Mammary epithelial cell (primary cell): ENCODE measurements around the gene SLFNL1.

Experiments used
- EZH2 ChIP-seq: IDR thresholded peaks from 2 replicates; pipeline ENCODE4 v1.6.1; 2012; ENCODE audit warnings: low read length, inconsistent platforms, borderline replicate concordance
- TF ChIP-seq, protein P1 (sequence below), 2 donors: IDR thresholded peaks in 1 of 2; conservative IDR thresholded peaks in 1 of 2; 2 replicates each; pipeline ENCODE4 v1.5.1; 2011 to 2012; ENCODE audit warnings: inconsistent platforms in 2 of 2, low read length in 2 of 2, mild to moderate bottlenecking in 2 of 2, control low read depth in 1 of 2, low read depth in 1 of 2; ENCODE audit not compliant: insufficient read depth in 1 of 2; ENCODE audit errors: extremely low read depth in 1 of 2

GRCh38 chr1:41013796-41014195, 7.7 kb downstream of the SLFNL1 start:
- TF ChIP-seq, protein P1, sequence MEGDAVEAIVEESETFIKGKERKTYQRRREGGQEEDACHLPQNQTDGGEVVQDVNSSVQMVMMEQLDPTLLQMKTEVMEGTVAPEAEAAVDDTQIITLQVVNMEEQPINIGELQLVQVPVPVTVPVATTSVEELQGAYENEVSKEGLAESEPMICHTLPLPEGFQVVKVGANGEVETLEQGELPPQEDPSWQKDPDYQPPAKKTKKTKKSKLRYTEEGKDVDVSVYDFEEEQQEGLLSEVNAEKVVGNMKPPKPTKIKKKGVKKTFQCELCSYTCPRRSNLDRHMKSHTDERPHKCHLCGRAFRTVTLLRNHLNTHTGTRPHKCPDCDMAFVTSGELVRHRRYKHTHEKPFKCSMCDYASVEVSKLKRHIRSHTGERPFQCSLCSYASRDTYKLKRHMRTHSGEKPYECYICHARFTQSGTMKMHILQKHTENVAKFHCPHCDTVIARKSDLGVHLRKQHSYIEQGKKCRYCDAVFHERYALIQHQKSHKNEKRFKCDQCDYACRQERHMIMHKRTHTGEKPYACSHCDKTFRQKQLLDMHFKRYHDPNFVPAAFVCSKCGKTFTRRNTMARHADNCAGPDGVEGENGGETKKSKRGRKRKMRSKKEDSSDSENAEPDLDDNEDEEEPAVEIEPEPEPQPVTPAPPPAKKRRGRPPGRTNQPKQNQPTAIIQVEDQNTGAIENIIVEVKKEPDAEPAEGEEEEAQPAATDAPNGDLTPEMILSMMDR (conservative IDR thresholded peaks at IDR 0.05 in 1 of 2, IDR thresholded peaks at IDR 0.05 in 1 of 2; ENCODE audit: extremely low read depth in 1 of 2, insufficient read depth in 1 of 2, low read depth in 1 of 2, low read length in 2 of 2), result no peak
- no peak for TF ChIP-seq EZH2
